ENCODE data around the gene SEC14L5. TPM values are rescaled to one million over a fixed set of nuclear protein-coding genes. Genes with fewer than 3 reads are reported as not detected.
"Not testable (repeated sequence)": the region's sequence is repeated elsewhere in the genome, so short reads cannot be mapped to it uniquely, and the experiment has no call there.

SEC14L5 gene
- total RNA-seq, 2 experiments from 2014 or later = not detected

GRCh38 chr16:4922721-4923342 is 35.3 kb upstream of the SEC14L5 start:
- H3K27ac Mint-ChIP-seq = no peak overlapping the region
- peaks cover 4% of the 10 kb centered on the region for H3K36me3 Mint-ChIP-seq
- ATAC-seq (no peak), DNase-seq (no peak)
- H3K4me3 Mint-ChIP-seq = no peak overlapping the region
- H3K4me1 Mint-ChIP-seq = no peaks in the 10 kb centered on the region
- no peaks in the 10 kb centered on the region for H3K27me3 Mint-ChIP-seq
- H3K9me3 Mint-ChIP-seq (ENCODE audit: low read depth) = peaks cover 7% of the 10 kb centered on the region
- CTCF ChIA-PET = no interaction called here

- CTCF ChIA-PET = no interaction called here
- DNase-seq = no peak
- H3K4me1 Mint-ChIP-seq = no peaks in the 10 kb centered on the region
- no peak overlapping the region for H3K27ac Mint-ChIP-seq
- no peaks in the 10 kb centered on the region for H3K27me3 Mint-ChIP-seq
- peaks cover 7% of the 10 kb centered on the region for H3K9me3 Mint-ChIP-seq (ENCODE audit: low read depth)
- peaks cover 4% of the 10 kb centered on the region for H3K36me3 Mint-ChIP-seq
- ATAC-seq = no peak
- H3K4me3 Mint-ChIP-seq = no peak overlapping the region
Observed at GRCh38 chr16:4923853-4924252, 34.3 kb upstream of the SEC14L5 start.

GRCh38 chr16:4924593-4925292 is 33.4 kb upstream of the SEC14L5 start:
- Mint-ChIP-seq H3K4me3 (no peak overlapping the region), H3K36me3 (peaks cover 4% of the 10 kb centered on the region), H3K27ac (no peak overlapping the region), H3K27me3 (no peaks in the 10 kb centered on the region), H3K4me1 (no peaks in the 10 kb centered on the region), H3K9me3 (ENCODE audit: low read depth) (peaks cover 7% of the 10 kb centered on the region)
- DNase-seq (no peak), ATAC-seq (no peak)
- CTCF ChIA-PET = no interaction called here

DNA sequence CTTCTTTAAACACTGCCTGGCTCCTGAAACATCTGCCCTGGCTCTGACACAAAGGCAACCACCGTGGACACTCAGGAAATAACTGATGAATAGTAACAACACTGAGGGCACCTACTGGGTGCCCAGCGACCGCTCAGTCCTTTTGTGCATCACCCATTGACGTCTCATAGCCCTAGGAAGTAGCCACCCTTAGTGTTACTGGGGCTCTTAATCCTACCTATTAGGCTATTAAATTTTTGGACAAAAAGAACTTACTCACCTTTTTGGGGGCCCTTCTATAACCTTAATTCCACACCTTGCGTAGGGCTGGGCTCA is 32.9 kb upstream of the SEC14L5 start:
- H3K27ac Mint-ChIP-seq = no peak overlapping the region
- peaks cover 7% of the 10 kb centered on the region for H3K9me3 Mint-ChIP-seq (ENCODE audit: low read depth)
- ATAC-seq (no peak), DNase-seq (no peak)
- H3K27me3 Mint-ChIP-seq = no peaks in the 10 kb centered on the region
- CTCF ChIA-PET = no interaction called here
- H3K4me1 Mint-ChIP-seq = no peaks in the 10 kb centered on the region
- H3K36me3 Mint-ChIP-seq = peaks cover 4% of the 10 kb centered on the region
- H3K4me3 Mint-ChIP-seq = no peak overlapping the region

DNA sequence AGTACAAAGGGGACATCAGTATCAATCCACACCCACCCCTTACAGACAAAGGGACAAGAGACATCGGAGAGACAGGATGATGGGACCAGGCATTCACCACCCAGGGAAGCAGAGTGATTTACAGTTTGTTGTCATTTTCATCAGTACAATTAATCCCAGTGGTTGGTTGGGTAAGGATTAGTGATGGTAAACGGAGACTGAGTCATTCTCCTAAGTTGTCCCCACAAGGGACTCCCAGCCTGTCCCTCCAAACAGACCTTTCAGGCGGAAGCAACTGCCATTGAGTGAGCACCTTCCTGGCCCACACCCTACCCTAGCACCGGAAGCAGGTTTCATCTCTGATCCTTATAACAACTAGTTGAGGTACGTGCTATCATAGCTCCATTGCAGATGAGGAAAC is 32.3 kb upstream of the SEC14L5 start:
- H3K4me3 Mint-ChIP-seq = no peak overlapping the region
- no peaks in the 10 kb centered on the region for H3K27me3 Mint-ChIP-seq
- H3K36me3 Mint-ChIP-seq = peaks cover 4% of the 10 kb centered on the region
- CTCF ChIA-PET = no interaction called here
- no peaks in the 10 kb centered on the region for H3K4me1 Mint-ChIP-seq
- H3K27ac Mint-ChIP-seq = no peak overlapping the region
- H3K9me3 Mint-ChIP-seq (ENCODE audit: low read depth) = peaks cover 7% of the 10 kb centered on the region
- ATAC-seq = no peak
- no peak for DNase-seq

DNA sequence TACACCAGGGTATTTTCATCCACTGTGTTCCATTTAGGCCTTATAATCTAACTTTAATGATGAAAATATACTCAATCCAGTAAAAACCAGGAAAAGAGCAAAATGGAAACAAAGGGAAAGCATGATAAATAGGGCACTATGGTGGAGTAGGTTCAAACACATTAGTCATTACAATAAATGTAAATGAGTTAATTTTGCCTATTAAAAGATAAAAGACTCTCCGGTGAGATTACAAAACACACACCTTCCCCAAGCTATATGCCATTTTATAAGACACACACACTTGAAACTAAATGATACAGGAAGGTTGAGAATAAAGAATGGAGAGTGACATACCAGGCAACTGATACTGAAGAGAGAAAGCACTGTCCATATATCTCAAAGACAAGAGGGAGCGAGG is 31.2 kb upstream of the SEC14L5 start:
- Mint-ChIP-seq H3K36me3 (peaks cover 4% of the 10 kb centered on the region), H3K4me3 (no peak overlapping the region), H3K27ac (no peak overlapping the region), H3K27me3 (no peaks in the 10 kb centered on the region), H3K4me1 (no peaks in the 10 kb centered on the region), H3K9me3 (ENCODE audit: low read depth) (peaks cover 7% of the 10 kb centered on the region)
- DNase-seq (no peak), ATAC-seq (no peak)
- CTCF ChIA-PET = interaction anchor here (0.6 kb wide), 1 partner anchor 262 kb away, joined by 3 read pairs; no protein-coding TSS in a partner anchor

DNA sequence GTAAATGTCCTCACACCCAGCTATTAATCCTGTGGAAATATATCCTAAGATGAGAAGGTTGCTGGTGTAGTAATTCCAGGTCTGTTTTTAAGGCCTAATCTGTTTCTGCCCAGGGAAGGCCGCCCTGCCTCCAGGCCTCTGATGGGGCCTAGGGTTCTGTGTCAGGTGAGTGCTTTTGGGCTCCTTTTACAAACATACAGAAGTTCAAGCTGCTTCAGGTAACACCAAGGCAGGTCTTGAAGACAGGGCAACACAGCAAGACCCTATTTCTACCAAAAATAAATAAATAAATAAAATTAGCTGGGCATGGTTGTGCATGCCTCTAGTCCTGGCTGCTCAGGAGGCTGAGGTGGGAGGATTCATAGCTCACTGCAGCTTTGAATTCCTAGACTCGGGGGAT is 30.5 kb upstream of the SEC14L5 start:
- no peak overlapping the region for H3K27ac Mint-ChIP-seq
- peaks cover 7% of the 10 kb centered on the region for H3K9me3 Mint-ChIP-seq (ENCODE audit: low read depth)
- ATAC-seq (no peak), DNase-seq (no peak)
- H3K4me1 Mint-ChIP-seq = no peaks in the 10 kb centered on the region
- H3K27me3 Mint-ChIP-seq = no peaks in the 10 kb centered on the region
- peaks cover 4% of the 10 kb centered on the region for H3K36me3 Mint-ChIP-seq
- CTCF ChIA-PET = no interaction called here
- H3K4me3 Mint-ChIP-seq = no peak overlapping the region

GRCh38 chr16:4928227-4928626 is 29.9 kb upstream of the SEC14L5 start:
- no peak overlapping the region for H3K4me3 Mint-ChIP-seq
- H3K4me1 Mint-ChIP-seq = no peaks in the 10 kb centered on the region
- H3K27ac Mint-ChIP-seq = no peak overlapping the region
- H3K36me3 Mint-ChIP-seq = peaks cover 4% of the 10 kb centered on the region
- DNase-seq = no peak
- no peaks in the 10 kb centered on the region for H3K27me3 Mint-ChIP-seq
- peaks cover 7% of the 10 kb centered on the region for H3K9me3 Mint-ChIP-seq (ENCODE audit: low read depth)
- CTCF ChIA-PET = no interaction called here
- no peak for ATAC-seq

DNA sequence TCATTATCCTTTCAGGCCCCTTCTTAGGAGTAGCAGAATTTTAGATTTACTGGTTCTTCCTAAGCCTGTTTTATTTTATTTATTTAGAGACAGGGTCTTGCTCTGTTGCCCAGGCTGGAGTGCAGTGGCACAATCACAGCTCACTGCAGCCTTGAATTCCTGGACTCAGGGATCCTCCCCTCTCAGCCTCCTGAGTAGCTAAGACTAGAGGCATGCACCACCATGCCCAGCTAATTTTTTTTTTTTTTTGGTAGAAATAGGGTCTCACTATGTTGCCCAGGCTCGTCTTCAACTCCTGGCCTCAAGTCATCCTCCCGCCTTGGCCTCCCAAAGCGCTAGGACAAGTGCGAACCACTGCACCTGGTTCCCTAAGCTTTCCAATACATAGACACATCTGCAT is 28.5 kb upstream of the SEC14L5 start:
- H3K4me3 Mint-ChIP-seq; DNase-seq; CTCF ChIA-PET; H3K27me3 Mint-ChIP-seq; ATAC-seq; H3K9me3 Mint-ChIP-seq (ENCODE audit: low read depth); H3K4me1 Mint-ChIP-seq; H3K27ac Mint-ChIP-seq; H3K36me3 Mint-ChIP-seq: not testable (repeated sequence)

GRCh38 chr16:4931381-4931780 is 26.7 kb upstream of the SEC14L5 start:
- CTCF ChIA-PET = interaction anchor here (0.6 to 1.1 kb wide), 3 partner anchors 20 to 92 kb away, joined by 3 read pairs; no protein-coding TSS in a partner anchor
- peaks cover 4% of the 10 kb centered on the region for H3K36me3 Mint-ChIP-seq
- no peak overlapping the region for H3K27ac Mint-ChIP-seq
- no peak overlapping the region for H3K4me3 Mint-ChIP-seq
- DNase-seq = no peak
- peaks cover 7% of the 10 kb centered on the region for H3K9me3 Mint-ChIP-seq (ENCODE audit: low read depth)
- ATAC-seq = no peak
- peaks cover 16% of the 10 kb centered on the region for H3K27me3 Mint-ChIP-seq
- H3K4me1 Mint-ChIP-seq = no peaks in the 10 kb centered on the region

DNA sequence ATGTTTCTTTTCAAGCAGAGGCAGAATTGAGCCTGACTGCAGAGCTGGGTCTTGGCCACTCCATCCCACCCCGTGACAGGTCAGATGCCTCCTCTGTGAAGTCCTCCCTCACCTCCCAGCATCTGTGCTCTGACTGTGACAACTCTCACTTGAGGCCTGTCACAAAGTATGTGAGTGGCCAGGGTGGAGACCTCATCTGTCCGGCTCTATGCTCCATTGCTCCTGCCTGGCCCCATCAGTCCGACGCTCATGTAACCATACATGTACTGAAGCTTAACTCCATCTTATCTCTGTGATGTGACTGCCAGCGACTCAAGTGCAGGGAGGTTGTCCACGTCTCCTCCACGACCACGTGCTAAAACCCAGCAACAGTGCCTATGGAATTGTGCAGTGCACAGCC is 24.7 kb upstream of the SEC14L5 start:
- Mint-ChIP-seq H3K4me1 (peaks cover 1% of the 10 kb centered on the region), H3K27ac (no peak overlapping the region), H3K9me3 (ENCODE audit: low read depth) (no peaks in the 10 kb centered on the region), H3K27me3 (peaks cover 33% of the 10 kb centered on the region), H3K4me3 (no peak overlapping the region), H3K36me3 (no peaks in the 10 kb centered on the region)
- ATAC-seq = no peak
- CTCF ChIA-PET = no interaction called here
- DNase-seq = no peak

DNA sequence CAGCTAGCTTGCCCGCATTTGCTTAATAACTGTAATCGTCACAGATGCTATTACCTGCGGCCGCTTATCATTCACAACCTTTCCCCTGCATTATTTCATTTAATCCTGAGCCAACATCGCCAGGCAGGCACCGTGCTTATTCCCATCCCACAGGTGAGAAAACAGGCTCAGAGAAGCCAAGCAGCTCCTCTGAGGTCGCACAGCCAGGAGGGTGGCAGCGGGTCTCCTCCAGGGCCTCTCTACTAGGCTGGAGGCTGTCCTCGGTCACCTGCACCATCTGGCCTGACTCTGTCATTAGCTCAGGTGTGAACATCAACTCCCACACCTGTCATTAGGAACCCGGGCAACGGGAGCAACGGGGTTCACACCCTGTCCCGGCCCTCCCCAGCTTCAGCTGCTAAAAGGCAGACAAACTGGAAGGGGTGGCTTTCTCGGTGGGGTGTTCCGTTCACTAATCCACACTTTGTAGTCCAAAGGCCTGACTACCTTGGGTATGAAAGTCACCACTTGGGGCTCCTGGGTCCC is 24.2 kb upstream of the SEC14L5 start:
- ATAC-seq (no peak), DNase-seq (no peak)
- H3K4me3 Mint-ChIP-seq = no peak overlapping the region
- CTCF ChIA-PET = no interaction called here
- H3K27me3 Mint-ChIP-seq = peaks cover 38% of the 10 kb centered on the region
- no peaks in the 10 kb centered on the region for H3K36me3 Mint-ChIP-seq
- H3K9me3 Mint-ChIP-seq (ENCODE audit: low read depth) = no peaks in the 10 kb centered on the region
- peaks cover 1% of the 10 kb centered on the region for H3K4me1 Mint-ChIP-seq
- no peak overlapping the region for H3K27ac Mint-ChIP-seq

DNA sequence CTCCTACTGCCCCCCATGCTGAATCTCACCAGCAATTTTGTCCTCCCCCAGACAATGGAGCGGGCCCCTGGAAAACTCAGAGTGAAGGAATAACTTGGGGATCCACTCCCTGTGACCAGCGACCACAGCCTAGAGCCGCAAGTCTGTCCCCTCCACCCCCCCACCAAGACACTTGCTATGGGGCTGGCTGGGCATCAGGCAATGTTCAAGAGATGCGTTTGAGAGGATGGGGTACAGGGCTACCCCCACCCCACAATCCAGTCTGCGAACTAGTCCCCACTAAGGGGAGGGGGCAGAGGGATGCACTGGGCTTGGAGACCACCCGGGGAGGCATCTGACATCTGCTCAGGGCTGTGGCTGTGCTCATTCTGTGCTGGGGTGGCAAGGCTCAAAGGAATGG is 23.5 kb upstream of the SEC14L5 start:
- ATAC-seq (no peak), DNase-seq (no peak)
- no peak overlapping the region for H3K4me3 Mint-ChIP-seq
- no peak overlapping the region for H3K27ac Mint-ChIP-seq
- H3K4me1 Mint-ChIP-seq = peaks cover 1% of the 10 kb centered on the region
- no peaks in the 10 kb centered on the region for H3K36me3 Mint-ChIP-seq
- CTCF ChIA-PET = interaction anchor here (0.6 kb wide), 1 partner anchor 101 kb away, joined by 3 read pairs; no protein-coding TSS in a partner anchor
- no peaks in the 10 kb centered on the region for H3K9me3 Mint-ChIP-seq (ENCODE audit: low read depth)
- H3K27me3 Mint-ChIP-seq = peaks cover 38% of the 10 kb centered on the region

GRCh38 chr16:4935241-4935855 is 22.8 kb upstream of the SEC14L5 start:
- no peaks in the 10 kb centered on the region for H3K9me3 Mint-ChIP-seq (ENCODE audit: low read depth)
- no peak overlapping the region for H3K4me3 Mint-ChIP-seq
- no peak overlapping the region for H3K27ac Mint-ChIP-seq
- DNase-seq (no peak), ATAC-seq (no peak)
- H3K36me3 Mint-ChIP-seq = no peaks in the 10 kb centered on the region
- peaks cover 1% of the 10 kb centered on the region for H3K4me1 Mint-ChIP-seq
- CTCF ChIA-PET = interaction anchor here (0.6 to 1.4 kb wide), 2 partner anchors 18 to 102 kb away, joined by 3 read pairs; no protein-coding TSS in a partner anchor
- peaks cover 38% of the 10 kb centered on the region for H3K27me3 Mint-ChIP-seq

Measured in activated CD8-positive, alpha-beta memory T cell treated with anti-CD3 and anti-CD28 coated beads, Interleukin-2, amount 10 ng/mL, durations not matched to agents 7 days and 5 days (primary cell).